Natural killer cell treated with Interleukin-12 subunit alpha and Interleukin-12 subunit beta and Interleukin-15 and Interleukin-18, amount 100 ng/mL, for 72 hours (primary cell): Measurements from ENCODE around the gene SLC20A1. TPM values are rescaled to one million over a fixed set of nuclear protein-coding genes. Genes with fewer than 3 reads are reported as not detected.
A peak's percentile ranks its signal among the peaks of the same experiment; 100 is the strongest.

ENCODE experiments used
- ATAC-seq, 2 donors: fragments of 150-1000 bp; cut with Tn5 transposase in 1 of 2; sonication (Bioruptor Pico), chemical (Tn5 transposase) in 1 of 2; 2 replicates each; pipeline ENCODE4 v1.10.0; 2021
- DNase-seq: peaks from one replicate; pipeline ENCODE4 v3.0.0; 2022; ENCODE audit warnings: low spot score
- H3K27ac Mint-ChIP-seq, 2 donors: 1 replicate in 1 of 2; 2 replicates in 1 of 2; pipeline ENCODE4 v1.8.0; 2022; ENCODE audit warnings: mixed read lengths in 2 of 2, mild to moderate bottlenecking in 1 of 2, moderate library complexity in 1 of 2
- H3K27me3 Mint-ChIP-seq, 2 donors: 1 replicate in 1 of 2; 2 replicates in 1 of 2; pipeline ENCODE4 v1.8.0; 2022; ENCODE audit warnings: mixed read lengths in 2 of 2
- H3K36me3 Mint-ChIP-seq: one replicate; pipeline ENCODE4 v1.8.0; 2022; ENCODE audit warnings: mixed read lengths
- H3K4me1 Mint-ChIP-seq, 2 donors: 1 replicate in 1 of 2; 2 replicates in 1 of 2; pipeline ENCODE4 v1.8.0; 2022; ENCODE audit warnings: low read depth in 2 of 2, mixed read lengths in 2 of 2, mild to moderate bottlenecking in 1 of 2
- H3K4me3 Mint-ChIP-seq: one replicate; pipeline ENCODE4 v1.8.0; 2022; ENCODE audit warnings: mixed read lengths
- H3K9me3 Mint-ChIP-seq: 2 replicates; pipeline ENCODE4 v1.8.0; 2022; ENCODE audit warnings: mixed read lengths
- total RNA-seq, 2 donors: library from RNA; stranded (reverse); gene quantifications; one replicate each; pipeline ENCODE4 v1.2.3, GENCODE V29; 2022

SLC20A1 gene
- total RNA-seq, 2 donors from 2014 or later: 125 to 168 TPM

GRCh38 chr2:112646102-112646719 lies 472 bp downstream of the SLC20A1 start:
- H3K27me3 Mint-ChIP-seq: no peaks in the 10 kb centered on the region
- no peaks in the 10 kb centered on the region for H3K9me3 Mint-ChIP-seq
- peak overlapping the region; percentile 96 for H3K4me3 Mint-ChIP-seq
- peaks cover 63 to 70% of the 10 kb centered on the region in 2 donors for H3K4me1 Mint-ChIP-seq
- DNase-seq: no peak
- H3K27ac Mint-ChIP-seq: peak overlapping the region; percentile 81 to 82
- peak in 1 of 2 donors; percentile 48 for ATAC-seq
- H3K36me3 Mint-ChIP-seq: peaks cover 36% of the 10 kb centered on the region

- peak overlapping the region; percentile 96 for H3K4me3 Mint-ChIP-seq
- H3K9me3 Mint-ChIP-seq: no peaks in the 10 kb centered on the region
- H3K36me3 Mint-ChIP-seq: peaks cover 42% of the 10 kb centered on the region
- peak overlapping the region; percentile 81 to 82 for H3K27ac Mint-ChIP-seq
- H3K27me3 Mint-ChIP-seq: no peaks in the 10 kb centered on the region
- no peak for DNase-seq
- peaks cover 63 to 70% of the 10 kb centered on the region in 2 donors for H3K4me1 Mint-ChIP-seq
- ATAC-seq: no peak
These were observed 1.3 kb downstream of the SLC20A1 start for GRCh38 chr2:112646791-112647689.

GRCh38 chr2:112648081-112648480 lies 2.3 kb downstream of the SLC20A1 start:
- H3K27me3 Mint-ChIP-seq: no peaks in the 10 kb centered on the region

GRCh38 chr2:112656679-112657078 lies 10.9 kb downstream of the SLC20A1 start:
- H3K27me3 Mint-ChIP-seq: no peaks in the 10 kb centered on the region
- DNase-seq (no peak), ATAC-seq (no peak)
- H3K4me1 Mint-ChIP-seq: peaks cover 52 to 75% of the 10 kb centered on the region in 2 donors
- no peaks in the 10 kb centered on the region for H3K9me3 Mint-ChIP-seq
- peak overlapping the region; percentile 62 to 67 for H3K27ac Mint-ChIP-seq
- H3K4me3 Mint-ChIP-seq: no peak overlapping the region
- H3K36me3 Mint-ChIP-seq: peaks cover 74% of the 10 kb centered on the region

More at GRCh38 chr2:112648081-112648480, 2.3 kb downstream of the SLC20A1 start:
- DNase-seq (no peak), ATAC-seq (no peak)
- H3K4me3 Mint-ChIP-seq: peak overlapping the region; percentile 96
- peaks cover 63 to 72% of the 10 kb centered on the region in 2 donors for H3K4me1 Mint-ChIP-seq
- H3K9me3 Mint-ChIP-seq: no peaks in the 10 kb centered on the region
- H3K27ac Mint-ChIP-seq: peak overlapping the region; percentile 81 to 82
- H3K36me3 Mint-ChIP-seq: peaks cover 52% of the 10 kb centered on the region

GRCh38 chr2:112658301-112658700 lies 12.6 kb downstream of the SLC20A1 start:
- Mint-ChIP-seq H3K36me3 (peaks cover 70% of the 10 kb centered on the region), H3K27me3 (no peaks in the 10 kb centered on the region), H3K4me3 (no peak overlapping the region), H3K4me1 (peaks cover 44 to 68% of the 10 kb centered on the region in 2 donors), H3K9me3 (no peaks in the 10 kb centered on the region), H3K27ac (peak overlapping the region; percentile 62 to 67)
- no peak for ATAC-seq
- DNase-seq: no peak

GRCh38 chr2:112658839-112659667 lies 13.3 kb downstream of the SLC20A1 start:
- no peak for ATAC-seq
- Mint-ChIP-seq H3K27ac (peak overlapping the region; percentile 62 to 67), H3K27me3 (no peaks in the 10 kb centered on the region), H3K4me3 (no peak overlapping the region), H3K9me3 (no peaks in the 10 kb centered on the region), H3K4me1 (peaks cover 43 to 65% of the 10 kb centered on the region in 2 donors), H3K36me3 (peaks cover 68% of the 10 kb centered on the region)
- DNase-seq: no peak

- H3K9me3 Mint-ChIP-seq: no peaks in the 10 kb centered on the region
- ATAC-seq: no peak
- H3K27ac Mint-ChIP-seq: peak overlapping the region; percentile 33 to 75
- H3K27me3 Mint-ChIP-seq: no peaks in the 10 kb centered on the region
- H3K4me1 Mint-ChIP-seq: peaks cover 39 to 66% of the 10 kb centered on the region in 2 donors
- H3K4me3 Mint-ChIP-seq: peak overlapping the region; percentile 1
- no peak for DNase-seq
- H3K36me3 Mint-ChIP-seq: peaks cover 68% of the 10 kb centered on the region
These were observed 14.4 kb downstream of the SLC20A1 start for GRCh38 chr2:112660138-112660537.

GRCh38 chr2:112661656-112662305 lies 16.0 kb downstream of the SLC20A1 start:
- DNase-seq: no peak

GRCh38 chr2:112662704-112663103 lies 17.0 kb downstream of the SLC20A1 start:
- H3K36me3 Mint-ChIP-seq: peaks cover 53% of the 10 kb centered on the region
- no peaks in the 10 kb centered on the region for H3K9me3 Mint-ChIP-seq
- peaks cover 39 to 57% of the 10 kb centered on the region in 2 donors for H3K4me1 Mint-ChIP-seq
- H3K27me3 Mint-ChIP-seq: no peaks in the 10 kb centered on the region
- H3K27ac Mint-ChIP-seq: peak overlapping the region; percentile 19 to 60
- no peak overlapping the region for H3K4me3 Mint-ChIP-seq
- DNase-seq: no peak
- no peak for ATAC-seq

More at GRCh38 chr2:112661656-112662305, 16.0 kb downstream of the SLC20A1 start:
- H3K4me1 Mint-ChIP-seq: peaks cover 37 to 63% of the 10 kb centered on the region in 2 donors
- peak overlapping the region; percentile 33 to 75 for H3K27ac Mint-ChIP-seq
- no peak for ATAC-seq
- no peaks in the 10 kb centered on the region for H3K9me3 Mint-ChIP-seq
- H3K36me3 Mint-ChIP-seq: peaks cover 61% of the 10 kb centered on the region
- H3K4me3 Mint-ChIP-seq: no peak overlapping the region
- no peaks in the 10 kb centered on the region for H3K27me3 Mint-ChIP-seq

- H3K27me3 Mint-ChIP-seq: no peaks in the 10 kb centered on the region
- peaks cover 25 to 38% of the 10 kb centered on the region in 2 donors for H3K4me1 Mint-ChIP-seq
- H3K4me3 Mint-ChIP-seq: no peak overlapping the region
- peak overlapping the region; percentile 5 to 53 for H3K27ac Mint-ChIP-seq
- peaks cover 35% of the 10 kb centered on the region for H3K36me3 Mint-ChIP-seq
- no peaks in the 10 kb centered on the region for H3K9me3 Mint-ChIP-seq
- no peak for DNase-seq
- ATAC-seq: no peak
These were observed 18.9 kb downstream of the SLC20A1 start for GRCh38 chr2:112664689-112665088.

GRCh38 chr2:112665113-112665780 lies 19.5 kb downstream of the SLC20A1 start:
- H3K36me3 Mint-ChIP-seq: peaks cover 30% of the 10 kb centered on the region
- peaks cover 21 to 32% of the 10 kb centered on the region in 2 donors for H3K4me1 Mint-ChIP-seq
- H3K27me3 Mint-ChIP-seq: no peaks in the 10 kb centered on the region
- H3K9me3 Mint-ChIP-seq: no peaks in the 10 kb centered on the region
- ATAC-seq: no peak
- no peak overlapping the region for H3K4me3 Mint-ChIP-seq
- peak; percentile 51 for DNase-seq
- peak overlapping the region; percentile 5 to 53 for H3K27ac Mint-ChIP-seq

GRCh38 chr2:112666761-112667122 lies 21.0 kb downstream of the SLC20A1 start:
- Mint-ChIP-seq H3K9me3 (no peaks in the 10 kb centered on the region), H3K27me3 (no peaks in the 10 kb centered on the region), H3K4me3 (no peak overlapping the region), H3K4me1 (peaks cover 13 to 22% of the 10 kb centered on the region in 2 donors), H3K36me3 (peaks cover 18% of the 10 kb centered on the region), H3K27ac (no peak overlapping the region)
- ATAC-seq: peak in 1 of 2 donors; percentile 52
- no peak for DNase-seq
